Measurements from ENCODE around the gene C4BPA.

DNA sequence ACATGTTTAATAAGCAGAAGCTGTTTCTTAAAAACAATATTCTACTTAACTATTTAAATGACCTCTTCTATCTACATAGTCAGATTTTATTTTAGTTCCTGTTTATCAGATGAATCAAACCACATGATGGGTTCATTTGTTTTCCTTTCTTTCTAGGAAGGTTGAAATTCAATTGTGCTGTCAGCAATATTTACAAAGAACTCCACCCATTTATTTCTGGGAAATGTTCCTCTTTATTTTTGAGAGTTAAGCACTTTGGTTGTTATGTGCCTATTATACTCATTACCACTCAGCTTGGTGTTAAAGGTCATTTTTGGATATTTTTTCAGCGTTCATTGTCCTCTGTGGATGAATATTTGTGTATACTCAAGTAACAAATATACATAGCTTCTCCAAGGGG lies 84.9 kb downstream of the C4BPA start:
- TF ChIP-seq LEF1 (IDR thresholded peaks at IDR 0.05; ENCODE audit: borderline replicate concordance), result no peak
- TF ChIP-seq NFRKB (IDR thresholded peaks at IDR 0.05), result no peak
- no peak for TF ChIP-seq TARDBP (IDR thresholded peaks at IDR 0.05)
- no peak for TF ChIP-seq ZNF384 (IDR thresholded peaks at IDR 0.05)
- no peak for TF ChIP-seq SUZ12 (IDR thresholded peaks at IDR 0.05)
- TF ChIP-seq FOXM1 (IDR thresholded peaks at IDR 0.05; ENCODE audit: borderline replicate concordance), result no peak
- TF ChIP-seq SP1 (IDR thresholded peaks at IDR 0.05), result no peak
- TF ChIP-seq BHLHE40 (IDR thresholded peaks at IDR 0.05; ENCODE audit: borderline replicate concordance), result no peak
- no peak for TF ChIP-seq HDGF (IDR thresholded peaks at IDR 0.05; ENCODE audit: borderline replicate concordance)
- TF ChIP-seq CTBP1 (IDR thresholded peaks at IDR 0.05; ENCODE audit: borderline replicate concordance), result no peak
- no peak for TF ChIP-seq ARNT (IDR thresholded peaks at IDR 0.05)
- TF ChIP-seq FOXA1 (IDR thresholded peaks at IDR 0.05), result no peak
